Lower lobe of right lung (tissue), 2 donors: ENCODE data around the gene NPAS4. TPM values are rescaled to one million over a fixed set of nuclear protein-coding genes. Genes with fewer than 3 reads are reported as not detected.

Experiments used
- ATAC-seq, 2 donors: fragments of 200-7000 bp; cut with Tn5 transposase; one replicate each; pipeline ENCODE4 v1.9.1; 2020 to 2022; ENCODE audit warnings: mild to moderate bottlenecking in 2 of 2, moderate library complexity in 2 of 2
- DNase-seq: peaks from one replicate; pipeline ENCODE4 v3.0.0-alpha.2; 2020
- H3K27ac ChIP-seq: fragments of 200-600 bp; one replicate; pipeline ENCODE4 v1.8.0; 2022
- H3K27me3 ChIP-seq: fragments of 200-600 bp; one replicate; pipeline ENCODE4 v1.8.0; 2022; ENCODE audit warnings: low read depth
- H3K36me3 ChIP-seq: fragments of 200-600 bp; one replicate; pipeline ENCODE4 v1.8.0; 2022; ENCODE audit warnings: mild to moderate bottlenecking
- H3K4me1 ChIP-seq: fragments of 200-600 bp; one replicate; pipeline ENCODE4 v1.8.0; 2022
- H3K4me3 ChIP-seq: fragments of 200-600 bp; one replicate; pipeline ENCODE4 v1.8.0; 2022; ENCODE audit warnings: mild to moderate bottlenecking
- H3K9me3 ChIP-seq: fragments of 200-600 bp; one replicate; pipeline ENCODE4 v1.8.0; 2022
- CTCF ChIP-seq: fragments of 200-600 bp; IDR thresholded peaks from one replicate; pipeline ENCODE4 v1.8.0; 2022; ENCODE audit warnings: antibody characterized with exemption, mild to moderate bottlenecking
- intact Hi-C: fragments of 100-400 bp; cut with DNase I; formaldehyde crosslinking; loops from one replicate; pipeline ENCODE4 v1.11.0; 2022
- total RNA-seq: library from RNA; stranded (reverse); fragmentation: NEBNext Ultra II Directional; extraction: Animal tissue kit (Norgen Biotek cat#: 25700); gene quantifications from one replicate; pipeline ENCODE4 v1.2.1, GENCODE V29; 2021
- donor health status: DM: no; HTN: yes; CAD: no; lungs with severe emphysema.

NPAS4 gene
- total RNA-seq, 1 donor from 2014 or later = not detected

DNA sequence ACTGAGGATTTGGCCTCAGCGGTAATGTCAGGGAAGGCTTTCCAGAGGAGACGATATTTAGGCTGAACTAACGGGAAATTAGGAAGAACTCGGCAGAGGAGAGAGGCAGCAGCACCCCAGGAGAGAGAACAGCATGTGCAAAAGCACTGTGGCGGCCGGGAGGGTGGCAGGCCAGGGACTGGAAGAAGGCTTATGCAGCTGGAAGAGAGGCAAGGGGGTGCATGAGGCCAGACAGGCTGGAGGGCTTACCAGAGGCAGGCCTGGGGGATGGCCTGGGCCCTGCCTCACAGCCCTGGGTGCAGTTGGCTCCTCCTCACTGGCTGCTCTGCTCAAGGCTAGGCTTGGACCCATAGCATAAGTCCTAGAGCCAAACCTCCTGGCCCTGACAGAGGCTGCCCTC lies 7.7 kb upstream of the NPAS4 start:
- intact Hi-C loops = no loop called here
- no peaks in the 10 kb centered on the region for H3K36me3 ChIP-seq
- H3K9me3 ChIP-seq = no peaks in the 10 kb centered on the region
- H3K4me1 ChIP-seq = peaks cover 6% of the 10 kb centered on the region
- no peak for TF ChIP-seq CTCF
- no peak for ATAC-seq
- H3K4me3 ChIP-seq = no peak overlapping the region
- peaks cover 52% of the 10 kb centered on the region for H3K27me3 ChIP-seq
- DNase-seq = no peak
- H3K27ac ChIP-seq = no peak overlapping the region

DNA sequence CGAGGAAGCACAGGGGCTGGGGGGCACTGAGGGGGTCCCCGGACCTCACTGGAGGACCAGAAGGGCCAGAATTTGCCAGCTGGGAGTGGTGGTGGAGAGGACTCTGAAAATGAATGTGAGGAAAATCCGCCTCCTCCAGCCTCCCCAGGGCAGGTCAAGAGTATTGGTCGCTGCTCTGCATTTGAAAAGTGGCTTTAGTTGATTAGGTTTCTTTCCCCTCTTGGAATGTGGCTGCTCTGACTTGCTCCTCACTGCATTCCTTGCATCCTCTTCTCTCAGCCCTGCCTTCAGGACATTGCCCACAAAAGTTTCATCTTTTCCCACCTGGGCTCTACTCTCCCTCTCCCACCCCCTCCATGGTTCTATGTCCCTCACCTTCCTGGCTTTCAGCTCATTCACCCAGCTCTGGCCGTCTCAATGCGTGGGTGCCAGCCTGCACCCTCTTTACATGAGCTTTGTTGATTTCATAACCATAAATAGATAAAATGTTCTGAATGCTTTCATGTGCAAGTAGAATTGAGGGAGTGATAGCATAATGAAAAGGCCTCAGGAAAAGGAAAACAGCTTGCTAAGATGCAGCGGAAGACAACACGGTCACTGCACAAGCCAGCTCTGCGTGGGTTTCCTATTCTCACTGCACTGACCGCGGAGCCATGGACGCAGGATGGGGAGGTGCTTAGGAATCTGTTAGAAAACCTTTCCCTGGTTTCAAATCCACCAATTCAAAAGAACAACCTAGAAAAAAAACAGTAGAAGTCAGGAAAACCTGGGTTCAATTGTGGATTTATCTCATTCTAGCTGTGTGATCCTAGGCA lies 6.5 kb upstream of the NPAS4 start:
- DNase-seq (no peak), ATAC-seq (no peak)
- Histone ChIP-seq H3K4me3 (no peak overlapping the region), H3K27ac (no peak overlapping the region), H3K27me3 (peaks cover 52% of the 10 kb centered on the region), H3K9me3 (no peaks in the 10 kb centered on the region), H3K4me1 (peaks cover 3% of the 10 kb centered on the region), H3K36me3 (no peaks in the 10 kb centered on the region)
- no peak for TF ChIP-seq CTCF
- intact Hi-C loops = no loop called here

DNA sequence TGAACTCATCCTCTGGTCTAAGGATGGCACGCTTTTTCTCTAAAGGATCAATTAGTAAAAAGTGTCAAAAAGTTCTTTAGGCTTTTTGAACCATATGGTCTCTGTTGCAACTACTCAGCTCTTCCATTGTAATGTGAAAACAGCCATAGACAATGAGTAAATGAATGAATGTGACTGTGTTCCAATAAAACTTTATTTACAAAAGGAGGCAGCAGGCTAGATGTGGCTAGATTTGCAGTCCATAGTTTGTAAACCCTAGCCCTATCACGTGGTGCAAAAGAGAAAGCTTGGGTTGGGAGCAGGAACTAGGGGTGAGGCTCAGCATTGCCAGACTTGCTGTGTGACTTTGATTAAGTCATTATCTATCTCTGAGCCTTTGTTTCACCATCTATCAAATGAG lies 5.4 kb upstream of the NPAS4 start:
- no peak for ATAC-seq

GRCh38 chr11:66417000-66417399 lies 3.8 kb upstream of the NPAS4 start:
- no peak for ATAC-seq
- H3K27me3 ChIP-seq = peaks cover 43% of the 10 kb centered on the region
- peaks cover 6% of the 10 kb centered on the region for H3K4me1 ChIP-seq

More for the DNA sequence above, 5.4 kb upstream of the NPAS4 start:
- peaks cover 3% of the 10 kb centered on the region for H3K4me1 ChIP-seq
- no peak for DNase-seq
- H3K9me3 ChIP-seq = no peaks in the 10 kb centered on the region
- no peaks in the 10 kb centered on the region for H3K36me3 ChIP-seq
- intact Hi-C loops = no loop called here
- TF ChIP-seq CTCF = no peak
- H3K4me3 ChIP-seq = no peak overlapping the region
- H3K27ac ChIP-seq = no peak overlapping the region
- H3K27me3 ChIP-seq = peaks cover 49% of the 10 kb centered on the region

More at GRCh38 chr11:66417000-66417399, 3.8 kb upstream of the NPAS4 start:
- intact Hi-C loops = no loop called here
- H3K9me3 ChIP-seq = no peaks in the 10 kb centered on the region
- DNase-seq = no peak
- no peaks in the 10 kb centered on the region for H3K36me3 ChIP-seq
- H3K27ac ChIP-seq = no peak overlapping the region
- no peak for TF ChIP-seq CTCF
- no peak overlapping the region for H3K4me3 ChIP-seq
